ENCODE results near the gene TRAPPC1. TPM values are rescaled to one million over a fixed set of nuclear protein-coding genes. Genes with fewer than 3 reads are reported as not detected.
A peak's percentile ranks its signal among the peaks of the same experiment; 100 is the strongest.

Gene TRAPPC1
- total and polyA plus RNA-seq, 10 of the 15 experiments (the other 5 are each of a cell fraction or from before 2014, with no cell fraction given): 31.3 to 306 (median 134) TPM

DNA sequence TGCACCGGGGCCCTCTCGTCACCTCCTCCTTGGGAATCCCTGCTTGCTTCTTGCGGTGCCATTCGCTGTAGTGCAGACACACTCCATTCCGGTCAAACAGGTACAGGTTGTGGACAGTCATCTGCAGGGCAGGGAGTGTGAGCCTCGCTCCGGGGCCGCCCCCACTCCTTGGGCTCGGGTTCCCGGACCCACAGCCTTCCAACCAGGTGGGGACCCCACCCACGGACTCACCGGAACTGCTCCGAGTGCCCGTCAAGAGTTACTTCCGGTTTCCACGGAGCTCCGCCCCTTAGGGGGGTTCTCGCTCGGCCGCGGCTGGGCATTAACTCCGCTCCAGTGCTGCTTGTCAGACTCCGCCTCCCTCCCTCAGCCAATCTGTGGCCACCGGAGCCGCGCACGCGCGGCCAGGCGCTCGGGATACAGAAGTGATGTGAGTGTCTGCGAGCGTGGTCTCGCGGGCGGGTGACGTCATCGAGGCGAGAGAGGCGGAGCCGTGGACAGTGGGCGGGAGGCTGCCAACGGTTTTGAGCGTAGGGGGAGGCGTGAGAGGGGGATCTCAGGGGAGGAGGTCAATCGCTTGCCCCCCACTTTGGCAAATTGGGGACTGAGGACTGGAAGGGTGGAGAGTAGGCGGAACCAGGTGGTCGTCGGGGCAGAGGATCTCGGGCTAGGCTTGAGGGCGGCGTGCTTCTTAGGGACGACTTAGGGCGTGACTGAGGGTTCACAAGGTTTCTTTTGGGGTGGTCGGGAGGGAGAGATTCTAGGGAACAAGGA, at the start of gene TRAPPC1, which contains the start of gene CNTROB (continued):
- TF ChIP-seq KDM1A (IDR thresholded peaks at IDR 0.05; ENCODE audit: borderline replicate concordance) (no peak), ESRRA (IDR thresholded peaks at IDR 0.05; ENCODE audit: low read length) (no peak), RCOR1 (conservative IDR thresholded peaks at IDR 0.05; ENCODE audit: low read depth, low read length) (0 out of 2 replicates have a peak, but pooled peaks have one; percentile 46), ZBED1 (IDR thresholded peaks at IDR 0.05; ENCODE audit: borderline replicate concordance) (no peak), TCF7 (IDR thresholded peaks at IDR 0.05; ENCODE audit: borderline replicate concordance) (no peak), FOXM1 (IDR thresholded peaks at IDR 0.05; ENCODE audit: low read depth, low read length) (no peak), SUPT20H (IDR thresholded peaks at IDR 0.05; ENCODE audit: borderline replicate concordance, control insufficient read depth, low read depth, low read length) (no peak), NFIC (IDR thresholded peaks at IDR 0.05; ENCODE audit: low read depth, low read length) (no peak), MXI1 (IDR thresholded peaks at IDR 0.05; ENCODE audit: low read depth, low read length) (peak; percentile 65), LARP7 (IDR thresholded peaks at IDR 0.05) (peak; percentile 15; the same call in 1 of the 2 replicates), CHD1 (IDR thresholded peaks at IDR 0.05; ENCODE audit: low read depth, low read length) (no peak), POLR2A (IDR thresholded peaks at IDR 0.05; ENCODE audit: low read depth, low read length) (peak; percentile 92), RELA (IDR thresholded peaks at IDR 0.05; ENCODE audit: borderline replicate concordance, partially characterized antibody) (no peak), NFXL1 (IDR thresholded peaks at IDR 0.05; ENCODE audit: borderline replicate concordance) (no peak), MEF2A (IDR thresholded peaks at IDR 0.05; ENCODE audit: insufficient read depth, low read depth, low read length) (no peak), KAT2A (conservative IDR thresholded peaks at IDR 0.05; ENCODE audit: control insufficient read depth, low read depth, low read length) (no peak), TARDBP (IDR thresholded peaks at IDR 0.05; ENCODE audit: borderline replicate concordance) (no peak), ZNF207 (IDR thresholded peaks at IDR 0.05; ENCODE audit: borderline replicate concordance) (0 out of 2 replicates have a peak, but pooled peaks have one; percentile 45), CBFB (IDR thresholded peaks at IDR 0.05; ENCODE audit: low read depth) (peak; percentile 75; the same call in 1 of the 2 replicates), CREM (IDR thresholded peaks at IDR 0.05; ENCODE audit: low read depth) (peak; percentile 93), MTA2 (IDR thresholded peaks at IDR 0.05; ENCODE audit: low read depth) (peak; percentile 67), CBX5 (IDR thresholded peaks at IDR 0.05; ENCODE audit: low read depth) (no peak), YY1 (IDR thresholded peaks at IDR 0.05; ENCODE audit: low read depth, low read length) (no peak), GABPA (IDR thresholded peaks at IDR 0.05; ENCODE audit: low read depth) (peak; percentile 87), HDAC6 (IDR thresholded peaks at IDR 0.05; ENCODE audit: unreplicated experiment) (no peak), RBBP5 (conservative IDR thresholded peaks at IDR 0.05) (no peak), ZNF274 (IDR thresholded peaks at IDR 0.05; ENCODE audit: insufficient read depth, insufficient read length) (no peak), JUNB (IDR thresholded peaks at IDR 0.05) (no peak)
- TF ChIP-seq, protein P1, sequence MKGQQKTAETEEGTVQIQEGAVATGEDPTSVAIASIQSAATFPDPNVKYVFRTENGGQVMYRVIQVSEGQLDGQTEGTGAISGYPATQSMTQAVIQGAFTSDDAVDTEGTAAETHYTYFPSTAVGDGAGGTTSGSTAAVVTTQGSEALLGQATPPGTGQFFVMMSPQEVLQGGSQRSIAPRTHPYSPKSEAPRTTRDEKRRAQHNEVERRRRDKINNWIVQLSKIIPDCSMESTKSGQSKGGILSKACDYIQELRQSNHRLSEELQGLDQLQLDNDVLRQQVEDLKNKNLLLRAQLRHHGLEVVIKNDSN (IDR thresholded peaks at IDR 0.05; ENCODE audit: borderline replicate concordance, extremely low read length, insufficient read depth, low read depth, low read length): no peak
- TF ChIP-seq, protein P2, sequence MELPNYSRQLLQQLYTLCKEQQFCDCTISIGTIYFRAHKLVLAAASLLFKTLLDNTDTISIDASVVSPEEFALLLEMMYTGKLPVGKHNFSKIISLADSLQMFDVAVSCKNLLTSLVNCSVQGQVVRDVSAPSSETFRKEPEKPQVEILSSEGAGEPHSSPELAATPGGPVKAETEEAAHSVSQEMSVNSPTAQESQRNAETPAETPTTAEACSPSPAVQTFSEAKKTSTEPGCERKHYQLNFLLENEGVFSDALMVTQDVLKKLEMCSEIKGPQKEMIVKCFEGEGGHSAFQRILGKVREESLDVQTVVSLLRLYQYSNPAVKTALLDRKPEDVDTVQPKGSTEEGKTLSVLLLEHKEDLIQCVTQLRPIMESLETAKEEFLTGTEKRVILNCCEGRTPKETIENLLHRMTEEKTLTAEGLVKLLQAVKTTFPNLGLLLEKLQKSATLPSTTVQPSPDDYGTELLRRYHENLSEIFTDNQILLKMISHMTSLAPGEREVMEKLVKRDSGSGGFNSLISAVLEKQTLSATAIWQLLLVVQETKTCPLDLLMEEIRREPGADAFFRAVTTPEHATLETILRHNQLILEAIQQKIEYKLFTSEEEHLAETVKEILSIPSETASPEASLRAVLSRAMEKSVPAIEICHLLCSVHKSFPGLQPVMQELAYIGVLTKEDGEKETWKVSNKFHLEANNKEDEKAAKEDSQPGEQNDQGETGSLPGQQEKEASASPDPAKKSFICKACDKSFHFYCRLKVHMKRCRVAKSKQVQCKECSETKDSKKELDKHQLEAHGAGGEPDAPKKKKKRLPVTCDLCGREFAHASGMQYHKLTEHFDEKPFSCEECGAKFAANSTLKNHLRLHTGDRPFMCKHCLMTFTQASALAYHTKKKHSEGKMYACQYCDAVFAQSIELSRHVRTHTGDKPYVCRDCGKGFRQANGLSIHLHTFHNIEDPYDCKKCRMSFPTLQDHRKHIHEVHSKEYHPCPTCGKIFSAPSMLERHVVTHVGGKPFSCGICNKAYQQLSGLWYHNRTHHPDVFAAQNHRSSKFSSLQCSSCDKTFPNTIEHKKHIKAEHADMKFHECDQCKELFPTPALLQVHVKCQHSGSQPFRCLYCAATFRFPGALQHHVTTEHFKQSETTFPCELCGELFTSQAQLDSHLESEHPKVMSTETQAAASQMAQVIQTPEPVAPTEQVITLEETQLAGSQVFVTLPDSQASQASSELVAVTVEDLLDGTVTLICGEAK (IDR thresholded peaks at IDR 0.05; ENCODE audit: borderline replicate concordance): peak; percentile 91

All from GM12878 (cell line).